HepG2 (cell line): Measurements from ENCODE around the gene EPO. TPM values are rescaled to one million over a fixed set of nuclear protein-coding genes. Genes with fewer than 3 reads are reported as not detected.
"Not testable (repeated sequence)": the region's sequence is repeated elsewhere in the genome, so short reads cannot be mapped to it uniquely, and the experiment has no call there.

Source experiments
- ATAC-seq: fragments of 200-7000 bp; cut with Tn5 transposase; 3 replicates; pipeline ENCODE4 v1.9.1; 2020; ENCODE audit warnings: mild to moderate bottlenecking, moderate library complexity
- BruUV-seq: library from RNA; stranded (reverse); fragments of 400-500 nt; replicated peaks from 2 replicates; lab custom pipeline; 2021; lab: Mats Ljungman, UMichigan
- CTCF ChIA-PET: fragments of 300-600 bp; formaldehyde crosslinking; extraction: SDS; loops from one replicate; lab custom pipeline; 2021; ENCODE audit warnings: low total read pairs, inconsistent platforms, low intra/inter-chr PET ratio; lab: Yijun Ruan, JAX
- POLR2A ChIA-PET: fragments of 350-600 bp; sonication (Branson Sonifier 250); formaldehyde crosslinking; loops from one replicate; lab custom pipeline; 2020; ENCODE audit warnings: antibody characterized with exemption, inconsistent platforms; lab: Yijun Ruan, JAX
- DNase-seq: peaks from one replicate; pipeline ENCODE4 v3.0.0-alpha.2; 2015; ENCODE audit warnings: low spot score
- FAIRE-seq: peaks from 3 replicates; lab custom pipeline; 2011; peaks lifted over from hg19 to GRCh38; lab: Jason Lieb, UNC
- H2AFZ ChIP-seq: one replicate; pipeline ENCODE4 v1.6.1; 2011; ENCODE audit warnings: low read length, inconsistent platforms
- H3K27ac ChIP-seq: fragments of 300-600 bp; 3 replicates; pipeline ENCODE4 v1.8.0; 2011; ENCODE audit warnings: mixed run types, mild to moderate bottlenecking, mixed read lengths, low read length, inconsistent platforms; ENCODE audit not compliant: insufficient read depth; ENCODE audit errors: extremely low read length
- H3K27me3 ChIP-seq, 2 experiments: fragments of 200-600 bp in 1 of 2; 2 replicates in 1 of 2; 3 replicates in 1 of 2; pipeline versions ENCODE4 v1.6.0 to v1.8.0; 2011; ENCODE audit warnings: low read length in 2 of 2, mild to moderate bottlenecking in 2 of 2, moderate library complexity in 2 of 2, inconsistent platforms in 1 of 2; ENCODE audit not compliant: insufficient read depth in 2 of 2, control insufficient read depth in 1 of 2
- H3K36me3 ChIP-seq, 2 experiments: fragments of 200-600 bp in 1 of 2; replicated peaks in 1 of 2; 2 replicates in 1 of 2; 3 replicates in 1 of 2; pipeline versions ENCODE4 v1.5.1 to v1.8.0; 2011; ENCODE audit warnings: low read length in 2 of 2, inconsistent platforms in 1 of 2; ENCODE audit not compliant: insufficient read depth in 2 of 2, control insufficient read depth in 1 of 2
- H3K4me1 ChIP-seq: 2 replicates; pipeline ENCODE4 v1.5.1; 2012; ENCODE audit warnings: low read length, inconsistent platforms; ENCODE audit not compliant: insufficient read depth
- H3K4me2 ChIP-seq: 2 replicates; pipeline ENCODE4 v1.6.0; 2011; ENCODE audit warnings: low read depth, low read length, inconsistent platforms
- H3K4me3 ChIP-seq, 3 experiments: fragments of 200-600 bp in 1 of 3; sonication (generic), shearing (Covaris generic) in 1 of 3; replicated peaks in 1 of 3; 2 replicates each; pipeline ENCODE4 v1.5.1; 2011 to 2016; ENCODE audit warnings: low read length in 3 of 3, inconsistent platforms in 2 of 3, low read depth in 2 of 3, mild to moderate bottlenecking in 2 of 3, control low read depth in 1 of 3, mixed read lengths in 1 of 3; ENCODE audit not compliant: insufficient read depth in 1 of 3
- H3K79me2 ChIP-seq: one replicate; pipeline ENCODE4 v1.6.1; 2011; ENCODE audit warnings: low read length, inconsistent platforms; ENCODE audit not compliant: insufficient read depth
- H3K9ac ChIP-seq: 2 replicates; pipeline ENCODE4 v1.6.0; 2011; ENCODE audit warnings: mild to moderate bottlenecking, low read depth, low read length, inconsistent platforms; ENCODE audit not compliant: insufficient read depth
- H3K9me3 ChIP-seq: 2 replicates; pipeline ENCODE4 v1.5.1; 2012; ENCODE audit warnings: mild to moderate bottlenecking, low read length
- H4K20me1 ChIP-seq: 2 replicates; pipeline ENCODE4 v1.6.0; 2011; ENCODE audit warnings: inconsistent platforms, mild to moderate bottlenecking, low read length, moderate library complexity; ENCODE audit not compliant: insufficient read depth
- HNRNPK ChIP-seq: fragments of 200-400 bp; formaldehyde crosslinking; IDR thresholded peaks from 2 replicates; pipeline ENCODE4 v1.6.1; 2018; ENCODE audit warnings: low read length, low read depth, moderate library complexity, mild to moderate bottlenecking; ENCODE audit not compliant: poor library complexity, severe bottlenecking
- JUN ChIP-seq: sonication (generic); formaldehyde crosslinking; IDR thresholded peaks from 2 replicates; pipeline ENCODE4 v1.4.0; 2020; ENCODE audit warnings: mild to moderate bottlenecking, missing genetic modification reagents
- ZKSCAN1 ChIP-seq: fragments of 150-350 bp; IDR thresholded peaks from 2 replicates; pipeline ENCODE4 v1.6.1; 2014; ENCODE audit warnings: low read length
- ZNF121 ChIP-seq: sonication (generic); formaldehyde crosslinking; IDR thresholded peaks from 2 replicates; pipeline ENCODE4 v1.5.0; 2020; ENCODE audit warnings: mild to moderate bottlenecking, missing genetic modification reagents
- ZNF382 ChIP-seq: sonication (generic); formaldehyde crosslinking; IDR thresholded peaks from 2 replicates; pipeline ENCODE4 v1.5.0; 2020; ENCODE audit warnings: missing genetic modification reagents, mild to moderate bottlenecking, borderline replicate concordance
- WGBS: methylation state at CpG from one replicate; pipeline ENCODE4 v1.1.6; 2017; ENCODE audit warnings: low lambda C conversion rate; 5-methylcytosine and 5-hydroxymethylcytosine counted together
- in situ Hi-C: cut with HindIII; loops from 2 replicates; pipeline ENCODE4 v1.10.0; 2017; ENCODE audit warnings: low pct_unique_long_range_greater_than_20kb; ENCODE audit not compliant: extremely low pct_ligation_motif_present
- intact Hi-C: fragments of 100-400 bp; cut with micrococcal nuclease; formaldehyde crosslinking; loops from one replicate; pipeline ENCODE4 v1.10.0; 2022; ENCODE audit not compliant: unreplicated experiment
- polyA plus RNA-seq, 8 experiments: library from polyadenylated mRNA; depleted of rRNA in 3 of 8; stranded (reverse) in 7 of 8; unstranded in 1 of 8; fragments of >200 nt; fragmentation: Illumina TruSeq in 4 of 8; extraction: Trizol in 4 of 8; gene quantifications; 2 replicates each; pipeline versions ENCODE4 v1.2.1 to v1.2.3, GENCODE V29; 2011 to 2016; ENCODE audit warnings: low read depth in 4 of 8, missing spikeins in 1 of 8, mixed read lengths in 1 of 8; ENCODE audit not compliant: insufficient read depth in 1 of 8
- total RNA-seq, 5 experiments: library from RNA; depleted of rRNA; stranded (reverse); fragments of >200 nt; fragmentation: Illumina TruSeq; extraction: Trizol; gene quantifications; 2 replicates each; pipeline ENCODE4 v1.2.3, GENCODE V29; 2016; ENCODE audit warnings: low read depth in 1 of 5
- TF ChIP-seq, protein P1 (sequence below): IDR thresholded peaks from 2 replicates; pipeline ENCODE4 v1.6.1; 2016; ENCODE audit warnings: missing compliant biosample characterization, missing genetic modification reagents, borderline replicate concordance
- TF ChIP-seq, protein P2 (sequence below): sonication (generic); formaldehyde crosslinking; IDR thresholded peaks from 2 replicates; pipeline ENCODE4 v1.5.0; 2020; ENCODE audit warnings: mild to moderate bottlenecking, missing genetic modification reagents

The EPO gene
- total and polyA plus RNA-seq, 2 of the 13 experiments (the other 11 are each of a cell fraction or from before 2014, with no cell fraction given) = 10.3 to 25.7 TPM

DNA sequence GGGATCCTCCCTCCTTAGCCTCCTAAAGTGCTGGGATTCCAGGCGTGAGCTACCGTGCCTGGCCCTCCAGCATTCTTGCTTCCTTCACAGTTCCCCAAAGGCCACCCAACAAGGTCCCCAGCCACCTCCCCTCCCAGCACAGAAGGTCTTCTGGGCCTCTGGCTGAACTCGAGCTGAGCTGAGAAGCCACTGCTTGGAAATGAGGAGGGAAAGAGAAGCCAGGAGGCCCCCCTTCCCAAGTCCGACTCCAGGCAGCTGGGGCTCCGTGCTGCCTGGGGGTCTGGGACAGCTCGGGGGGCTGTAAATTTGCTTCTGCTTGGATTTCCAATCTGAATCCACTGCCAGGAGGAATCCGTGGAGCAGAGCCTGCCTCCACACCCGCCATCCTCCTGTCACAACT lies 5.5 kb upstream of the EPO start:
- H4K20me1 ChIP-seq = no peaks in the 10 kb centered on the region
- H3K4me1 ChIP-seq = peaks cover 18% of the 10 kb centered on the region
- ATAC-seq = no peak
- in situ Hi-C loops = no loop called here
- TF ChIP-seq JUN (no peak), HNRNPK (no peak), ZKSCAN1 (no peak), ZNF382 (CRISPR knock-in tag) (no peak)
- TF ChIP-seq, protein P1, sequence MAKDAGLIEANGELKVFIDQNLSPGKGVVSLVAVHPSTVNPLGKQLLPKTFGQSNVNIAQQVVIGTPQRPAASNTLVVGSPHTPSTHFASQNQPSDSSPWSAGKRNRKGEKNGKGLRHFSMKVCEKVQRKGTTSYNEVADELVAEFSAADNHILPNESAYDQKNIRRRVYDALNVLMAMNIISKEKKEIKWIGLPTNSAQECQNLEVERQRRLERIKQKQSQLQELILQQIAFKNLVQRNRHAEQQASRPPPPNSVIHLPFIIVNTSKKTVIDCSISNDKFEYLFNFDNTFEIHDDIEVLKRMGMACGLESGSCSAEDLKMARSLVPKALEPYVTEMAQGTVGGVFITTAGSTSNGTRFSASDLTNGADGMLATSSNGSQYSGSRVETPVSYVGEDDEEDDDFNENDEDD = no peak
- intact Hi-C loops = no loop called here
- ChIA-PET CTCF (no interaction called here), POLR2A (interaction anchor here (1.7 kb wide), 1 partner anchor 9 kb away, joined by 4 read pairs; the partner anchor contains the start of gene POP7)
- no peaks in the 10 kb centered on the region for H3K9me3 ChIP-seq
- BruUV-seq = no TSS peak
- FAIRE-seq = no peak
- H3K4me2 ChIP-seq = no peak overlapping the region
- no peak overlapping the region for H3K4me3 ChIP-seq
- no peak for DNase-seq
- no peaks in the 10 kb centered on the region for H3K36me3 ChIP-seq
- no peak overlapping the region for H2AFZ ChIP-seq
- H3K9ac ChIP-seq = no peak overlapping the region
- no peaks in the 10 kb centered on the region for H3K79me2 ChIP-seq
- H3K27ac ChIP-seq = no peak overlapping the region
- H3K27me3 ChIP-seq = no peaks in the 10 kb centered on the region
- WGBS = 80% methylated on average over 3 of the region's 8 CpGs

DNA sequence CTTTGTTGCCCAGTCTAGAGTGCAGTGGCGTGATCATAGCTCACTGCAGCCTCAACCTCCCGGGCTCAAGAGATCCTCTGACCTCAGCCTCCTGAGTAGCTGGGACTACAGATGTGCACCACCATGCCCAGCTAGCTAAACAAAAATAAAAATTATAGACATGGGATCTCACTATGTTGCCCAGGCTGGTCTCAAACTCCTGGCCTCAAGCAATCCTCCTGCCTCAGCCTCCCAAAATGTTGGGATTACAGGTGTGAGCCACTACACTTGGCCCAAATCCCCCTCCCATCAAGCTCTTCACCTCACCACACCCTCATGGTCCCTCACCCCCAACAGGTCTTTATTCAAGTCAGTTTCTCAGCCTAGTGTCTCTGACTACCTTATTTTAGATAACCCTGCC lies 3.2 kb upstream of the EPO start:
- WGBS = 95% methylated on average over 2 of the region's 2 CpGs
- H3K9me3 ChIP-seq, H3K36me3 ChIP-seq, in situ Hi-C loops, H4K20me1 ChIP-seq, CTCF ChIA-PET, FAIRE-seq, intact Hi-C loops, H3K4me3 ChIP-seq, ATAC-seq, H3K79me2 ChIP-seq, H2AFZ ChIP-seq, H3K27ac ChIP-seq, H3K4me2 ChIP-seq, BruUV-seq, H3K27me3 ChIP-seq, DNase-seq, H3K9ac ChIP-seq: not testable (repeated sequence)
- POLR2A ChIA-PET = interaction anchor here (0.7 to 0.9 kb wide), 2 partner anchors 9 to 131 kb away, joined by 3 to 5 read pairs; partner anchors contain the start of genes FBXO24 and LRCH4
- peaks cover 36% of the 10 kb centered on the region for H3K4me1 ChIP-seq
- TF ChIP-seq ZNF121 (CRISPR knock-in tag) = peak; percentile 69
- TF ChIP-seq, protein P2, sequence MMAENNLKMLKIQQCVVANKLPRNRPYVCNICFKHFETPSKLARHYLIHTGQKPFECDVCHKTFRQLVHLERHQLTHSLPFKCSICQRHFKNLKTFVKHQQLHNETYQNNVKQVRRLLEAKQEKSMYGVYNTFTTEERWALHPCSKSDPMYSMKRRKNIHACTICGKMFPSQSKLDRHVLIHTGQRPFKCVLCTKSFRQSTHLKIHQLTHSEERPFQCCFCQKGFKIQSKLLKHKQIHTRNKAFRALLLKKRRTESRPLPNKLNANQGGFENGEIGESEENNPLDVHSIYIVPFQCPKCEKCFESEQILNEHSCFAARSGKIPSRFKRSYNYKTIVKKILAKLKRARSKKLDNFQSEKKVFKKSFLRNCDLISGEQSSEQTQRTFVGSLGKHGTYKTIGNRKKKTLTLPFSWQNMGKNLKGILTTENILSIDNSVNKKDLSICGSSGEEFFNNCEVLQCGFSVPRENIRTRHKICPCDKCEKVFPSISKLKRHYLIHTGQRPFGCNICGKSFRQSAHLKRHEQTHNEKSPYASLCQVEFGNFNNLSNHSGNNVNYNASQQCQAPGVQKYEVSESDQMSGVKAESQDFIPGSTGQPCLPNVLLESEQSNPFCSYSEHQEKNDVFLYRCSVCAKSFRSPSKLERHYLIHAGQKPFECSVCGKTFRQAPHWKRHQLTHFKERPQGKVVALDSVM (CRISPR knock-in tag) = 0 out of 2 replicates have a peak, but pooled peaks have one; percentile 51
